SK-N-MC (cell line): ENCODE data around the gene NEDD4L.

Experiments used
- DNase-seq: peaks from one replicate; pipeline ENCODE4 v3.0.0-alpha.2; 2011; ENCODE audit warnings: low read depth, low spot score
- H3K27ac ChIP-seq: fragments of 200-600 bp; sonication (generic); 2 replicates; pipeline ENCODE4 v1.5.1; 2016; ENCODE audit warnings: mixed run types
- H3K36me3 ChIP-seq: fragments of 200-600 bp; sonication (generic); 2 replicates; pipeline ENCODE4 v1.6.1; 2017; ENCODE audit warnings: antibody characterized with exemption, low read length, mixed read lengths; ENCODE audit not compliant: insufficient read depth
- H3K4me3 ChIP-seq: fragments of 200-600 bp; sonication (generic); 2 replicates; pipeline ENCODE4 v1.5.1; 2016
- H3K9ac ChIP-seq: fragments of 200-600 bp; sonication (generic); 2 replicates; pipeline ENCODE4 v1.8.0; 2017; ENCODE audit warnings: mixed run types, mixed read lengths; ENCODE audit not compliant: insufficient read length
- H3K9me3 ChIP-seq: fragments of 200-600 bp; sonication (generic); 2 replicates; pipeline ENCODE4 v1.6.1; 2017; ENCODE audit warnings: low read depth, mild to moderate bottlenecking, antibody characterized with exemption, low read length, moderate library complexity, mixed read lengths
- EZH2 ChIP-seq: fragments of 200-600 bp; sonication (generic); IDR thresholded peaks from one replicate; pipeline ENCODE4 v1.6.1; 2017; ENCODE audit warnings: antibody characterized with exemption
- FOXP2 ChIP-seq: optimal IDR thresholded peaks from 2 replicates; pipeline ENCODE3; 2011; ENCODE audit warnings: mild to moderate bottlenecking, moderate library complexity; ENCODE audit not compliant: insufficient read depth; ENCODE audit errors: extremely low read length, control extremely low read depth
- POLR2AphosphoS5 ChIP-seq: IDR thresholded peaks from 2 replicates; pipeline ENCODE4 v1.6.1; 2012; ENCODE audit warnings: mild to moderate bottlenecking, low read depth, low read length, borderline replicate concordance

The NEDD4L gene

GRCh38 chr18:58229162-58229561 lies 185.1 kb downstream of the NEDD4L start:
- Histone ChIP-seq H3K4me3 (no peak overlapping the region), H3K9ac (no peak overlapping the region), H3K36me3 (no peaks in the 10 kb centered on the region), H3K9me3 (no peaks in the 10 kb centered on the region), H3K27ac (no peak overlapping the region)
- TF ChIP-seq FOXP2, result no peak
- no peak for TF ChIP-seq EZH2
- TF ChIP-seq POLR2AphosphoS5, result no peak
- no peak for DNase-seq

GRCh38 chr18:58230438-58231179 lies 186.6 kb downstream of the NEDD4L start:
- H3K9me3 ChIP-seq, result no peaks in the 10 kb centered on the region
- no peak for TF ChIP-seq POLR2AphosphoS5
- no peak for TF ChIP-seq FOXP2
- TF ChIP-seq EZH2, result no peak
- no peak overlapping the region for H3K9ac ChIP-seq

GRCh38 chr18:58231930-58232329 lies 187.9 kb downstream of the NEDD4L start:
- H3K36me3 ChIP-seq, result no peaks in the 10 kb centered on the region
- H3K4me3 ChIP-seq, result no peak overlapping the region
- no peak overlapping the region for H3K27ac ChIP-seq
- H3K9ac ChIP-seq, result no peak overlapping the region
- H3K9me3 ChIP-seq, result no peaks in the 10 kb centered on the region
- TF ChIP-seq EZH2 (no peak), POLR2AphosphoS5 (no peak), FOXP2 (no peak)
- DNase-seq, result no peak

More at GRCh38 chr18:58230438-58231179, 186.6 kb downstream of the NEDD4L start:
- Histone ChIP-seq H3K4me3 (no peak overlapping the region), H3K36me3 (no peaks in the 10 kb centered on the region), H3K27ac (no peak overlapping the region)
- no peak for DNase-seq

- TF ChIP-seq POLR2AphosphoS5 (no peak), FOXP2 (no peak), EZH2 (no peak)
- Histone ChIP-seq H3K27ac (no peak overlapping the region), H3K9me3 (no peaks in the 10 kb centered on the region), H3K4me3 (no peak overlapping the region), H3K36me3 (no peaks in the 10 kb centered on the region), H3K9ac (no peak overlapping the region)
- DNase-seq, result no peak
Observed at GRCh38 chr18:58232668-58233067, 188.6 kb downstream of the NEDD4L start.

GRCh38 chr18:58234359-58234741 lies 190.3 kb downstream of the NEDD4L start:
- DNase-seq, result no peak
- Histone ChIP-seq H3K4me3 (no peak overlapping the region), H3K9ac (no peak overlapping the region), H3K9me3 (no peaks in the 10 kb centered on the region), H3K27ac (no peak overlapping the region), H3K36me3 (no peaks in the 10 kb centered on the region)
- no peak for TF ChIP-seq EZH2

GRCh38 chr18:58235001-58235436 lies 191.0 kb downstream of the NEDD4L start:
- Histone ChIP-seq H3K27ac (no peak overlapping the region), H3K9ac (no peak overlapping the region), H3K4me3 (no peak overlapping the region), H3K36me3 (no peaks in the 10 kb centered on the region), H3K9me3 (no peaks in the 10 kb centered on the region)
- DNase-seq, result no peak
- no peak for TF ChIP-seq EZH2

- H3K4me3 ChIP-seq, result no peak overlapping the region
- H3K9me3 ChIP-seq, result no peaks in the 10 kb centered on the region
- no peak for TF ChIP-seq POLR2AphosphoS5
- TF ChIP-seq FOXP2, result no peak
- no peak for TF ChIP-seq EZH2
- no peak overlapping the region for H3K9ac ChIP-seq
- H3K27ac ChIP-seq, result no peak overlapping the region
- DNase-seq, result no peak
- H3K36me3 ChIP-seq, result no peaks in the 10 kb centered on the region
Observed at GRCh38 chr18:58239879-58240278, 195.9 kb downstream of the NEDD4L start.

GRCh38 chr18:58241026-58241679 lies 197.1 kb downstream of the NEDD4L start:
- Histone ChIP-seq H3K4me3 (peak overlapping the region; percentile 32; the same call in 1 of the 2 replicates), H3K9ac (no peak overlapping the region), H3K9me3 (no peaks in the 10 kb centered on the region), H3K36me3 (no peaks in the 10 kb centered on the region), H3K27ac (no peak overlapping the region)
- TF ChIP-seq FOXP2 (no peak), POLR2AphosphoS5 (no peak), EZH2 (no peak)
- DNase-seq, result no peak

- Histone ChIP-seq H3K27ac (peak overlapping the region; percentile 19; the same call in 1 of the 2 replicates), H3K9ac (no peak overlapping the region), H3K4me3 (peak overlapping the region; percentile 32; the same call in 1 of the 2 replicates), H3K36me3 (no peaks in the 10 kb centered on the region), H3K9me3 (no peaks in the 10 kb centered on the region)
- DNase-seq, result peak; percentile 57
- no peak for TF ChIP-seq FOXP2
- TF ChIP-seq EZH2, result no peak
- TF ChIP-seq POLR2AphosphoS5, result no peak
Observed at GRCh38 chr18:58241877-58242276, 197.9 kb downstream of the NEDD4L start.
